ENCODE measurements around the gene KHK. TPM values are rescaled to one million over a fixed set of nuclear protein-coding genes. Genes with fewer than 3 reads are reported as not detected.

The KHK gene
- polyA plus RNA-seq, 1 donor (not counting 4 experiments of a cell fraction or from before 2014, with no cell fraction given): 0.21 TPM

DNA sequence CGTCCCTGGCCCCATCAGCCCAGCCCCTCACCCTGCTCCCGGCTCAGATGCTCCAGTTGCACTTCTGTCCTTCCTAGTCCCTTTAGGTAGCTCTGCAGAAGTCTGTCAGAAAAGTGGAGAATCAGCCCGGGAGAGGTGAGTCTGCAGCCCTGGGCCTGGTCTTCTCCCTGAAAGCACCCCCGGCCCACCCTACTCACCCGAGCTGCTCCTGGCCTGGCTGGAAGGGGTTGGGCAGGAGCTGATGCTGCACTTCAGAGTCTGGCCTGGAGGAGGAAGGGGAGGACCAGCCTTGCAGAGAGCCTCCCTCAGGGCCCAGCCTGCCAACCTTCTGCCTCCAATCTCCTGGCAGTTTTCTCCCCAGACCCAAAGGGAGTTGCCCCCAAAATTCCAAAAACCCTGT, 15.8 kb downstream of the KHK start:
- dilution Hi-C loops (cut with MboI; ENCODE audit: extremely low pct_ligation_motif_present, low sequenced_read_pairs): no loop called here
- DNase-seq (ENCODE audit: low read depth, low spot score): no peak
- H3K79me2 ChIP-seq (ENCODE audit: control insufficient read depth, insufficient read depth, low read length): no peaks in the 10 kb centered on the region
- H2AFZ ChIP-seq (ENCODE audit: control insufficient read depth, low read length): no peak overlapping the region
- H4K20me1 ChIP-seq (ENCODE audit: control insufficient read depth, extremely low read depth, insufficient read depth, low read length): peaks cover 4% of the 10 kb centered on the region
- no peak for TF ChIP-seq EZH2 (IDR thresholded peaks at IDR 0.05; ENCODE audit: low read length)
- TF ChIP-seq, protein P1, sequence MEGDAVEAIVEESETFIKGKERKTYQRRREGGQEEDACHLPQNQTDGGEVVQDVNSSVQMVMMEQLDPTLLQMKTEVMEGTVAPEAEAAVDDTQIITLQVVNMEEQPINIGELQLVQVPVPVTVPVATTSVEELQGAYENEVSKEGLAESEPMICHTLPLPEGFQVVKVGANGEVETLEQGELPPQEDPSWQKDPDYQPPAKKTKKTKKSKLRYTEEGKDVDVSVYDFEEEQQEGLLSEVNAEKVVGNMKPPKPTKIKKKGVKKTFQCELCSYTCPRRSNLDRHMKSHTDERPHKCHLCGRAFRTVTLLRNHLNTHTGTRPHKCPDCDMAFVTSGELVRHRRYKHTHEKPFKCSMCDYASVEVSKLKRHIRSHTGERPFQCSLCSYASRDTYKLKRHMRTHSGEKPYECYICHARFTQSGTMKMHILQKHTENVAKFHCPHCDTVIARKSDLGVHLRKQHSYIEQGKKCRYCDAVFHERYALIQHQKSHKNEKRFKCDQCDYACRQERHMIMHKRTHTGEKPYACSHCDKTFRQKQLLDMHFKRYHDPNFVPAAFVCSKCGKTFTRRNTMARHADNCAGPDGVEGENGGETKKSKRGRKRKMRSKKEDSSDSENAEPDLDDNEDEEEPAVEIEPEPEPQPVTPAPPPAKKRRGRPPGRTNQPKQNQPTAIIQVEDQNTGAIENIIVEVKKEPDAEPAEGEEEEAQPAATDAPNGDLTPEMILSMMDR (optimal IDR thresholded peaks at IDR 0.05 in 1 of 3, IDR thresholded peaks at IDR 0.05 in 1 of 3, conservative IDR thresholded peaks at IDR 0.05 in 1 of 3; ENCODE audit: extremely low read depth in 1 of 3, insufficient read depth in 2 of 3, low read length in 3 of 3): no peak
- no peaks in the 10 kb centered on the region for H3K9me3 ChIP-seq (ENCODE audit: control insufficient read depth, low read depth, low read length)
- no peaks in the 10 kb centered on the region for H3K9me1 ChIP-seq (ENCODE audit: control insufficient read depth, extremely low read depth, insufficient read depth, low read length)
- no peaks in the 10 kb centered on the region for H3K36me3 ChIP-seq (ENCODE audit: control insufficient read depth in 2 of 2, extremely low read depth in 1 of 2, insufficient read depth in 2 of 2, low read length in 2 of 2)
- H3K27me3 ChIP-seq (ENCODE audit: control insufficient read depth, extremely low read depth, insufficient read depth, low read length): peaks cover 9% of the 10 kb centered on the region
- no peak overlapping the region for H3K4me2 ChIP-seq (ENCODE audit: control insufficient read depth, extremely low read depth, insufficient read depth, low read depth, low read length)
- no peak overlapping the region for H3K4me3 ChIP-seq (ENCODE audit: control insufficient read depth in 2 of 3, extremely low read depth in 1 of 3, insufficient read depth in 2 of 3, low read depth in 1 of 3, low read length in 3 of 3)
- H3K27ac ChIP-seq (ENCODE audit: control insufficient read depth, insufficient read depth, low read length): no peak overlapping the region
- FAIRE-seq: no peak
- no peak overlapping the region for H3K9ac ChIP-seq (ENCODE audit: control insufficient read depth, extremely low read depth, insufficient read depth, low read length)
- H3K4me1 ChIP-seq (ENCODE audit: control insufficient read depth, extremely low read depth, insufficient read depth, low read length): no peaks in the 10 kb centered on the region

DNA sequence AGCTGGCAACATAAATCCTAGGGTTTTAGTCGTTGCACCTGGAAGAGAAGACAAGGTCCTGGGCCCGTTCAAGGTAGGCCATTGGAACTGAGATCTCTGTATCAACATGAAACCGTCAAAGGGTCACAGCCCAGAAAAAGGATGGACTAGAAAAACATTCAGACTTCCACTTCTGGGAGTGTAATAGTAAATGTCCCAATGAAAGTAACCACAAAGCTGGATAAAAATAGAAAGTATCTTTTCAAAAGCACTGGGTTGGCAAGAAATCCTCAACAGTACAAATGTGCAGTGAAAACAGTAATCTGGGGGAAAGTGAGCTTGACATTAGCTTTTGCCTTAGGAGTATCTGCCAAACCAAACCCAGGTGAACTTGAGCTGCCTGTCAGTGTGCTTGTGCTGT, 19.4 kb downstream of the KHK start:
- no peak overlapping the region for H2AFZ ChIP-seq (ENCODE audit: control insufficient read depth, low read length)
- H3K27me3 ChIP-seq (ENCODE audit: control insufficient read depth, extremely low read depth, insufficient read depth, low read length): peaks cover 9% of the 10 kb centered on the region
- H3K4me2 ChIP-seq (ENCODE audit: control insufficient read depth, extremely low read depth, insufficient read depth, low read depth, low read length): no peak overlapping the region
- no peak overlapping the region for H3K4me3 ChIP-seq (ENCODE audit: control insufficient read depth in 2 of 3, extremely low read depth in 1 of 3, insufficient read depth in 2 of 3, low read depth in 1 of 3, low read length in 3 of 3)
- H3K27ac ChIP-seq (ENCODE audit: control insufficient read depth, insufficient read depth, low read length): no peak overlapping the region
- no peaks in the 10 kb centered on the region for H3K36me3 ChIP-seq (ENCODE audit: control insufficient read depth in 2 of 2, extremely low read depth in 1 of 2, insufficient read depth in 2 of 2, low read length in 2 of 2)
- no peak for FAIRE-seq
- H3K4me1 ChIP-seq (ENCODE audit: control insufficient read depth, extremely low read depth, insufficient read depth, low read length): no peaks in the 10 kb centered on the region
- dilution Hi-C loops (cut with MboI; ENCODE audit: extremely low pct_ligation_motif_present, low sequenced_read_pairs): no loop called here
- DNase-seq (ENCODE audit: low read depth, low spot score): no peak
- H4K20me1 ChIP-seq (ENCODE audit: control insufficient read depth, extremely low read depth, insufficient read depth, low read length): no peaks in the 10 kb centered on the region
- no peaks in the 10 kb centered on the region for H3K9me1 ChIP-seq (ENCODE audit: control insufficient read depth, extremely low read depth, insufficient read depth, low read length)
- H3K79me2 ChIP-seq (ENCODE audit: control insufficient read depth, insufficient read depth, low read length): no peaks in the 10 kb centered on the region
- no peak for TF ChIP-seq EZH2 (IDR thresholded peaks at IDR 0.05; ENCODE audit: low read length)
- TF ChIP-seq, protein P1 (optimal IDR thresholded peaks at IDR 0.05 in 1 of 3, IDR thresholded peaks at IDR 0.05 in 1 of 3, conservative IDR thresholded peaks at IDR 0.05 in 1 of 3; ENCODE audit: extremely low read depth in 1 of 3, insufficient read depth in 2 of 3, low read length in 3 of 3): no peak
- no peak overlapping the region for H3K9ac ChIP-seq (ENCODE audit: control insufficient read depth, extremely low read depth, insufficient read depth, low read length)
- no peaks in the 10 kb centered on the region for H3K9me3 ChIP-seq (ENCODE audit: control insufficient read depth, low read depth, low read length)

Data from keratinocyte (primary cell).